H1 (cell line): ENCODE measurements around the gene TMEM120B. TPM values are rescaled to one million over a fixed set of nuclear protein-coding genes. Genes with fewer than 3 reads are reported as not detected.

Experiments used
- CTCF ChIA-PET: fragments of 300-600 bp; sonication (Branson Sonifier 250); formaldehyde crosslinking; loops from one replicate; lab custom pipeline; 2021; ENCODE audit not compliant: partially characterized antibody; lab: Charles Lee
- POLR2A ChIA-PET: fragments of 300-600 bp; sonication (Branson Sonifier 250); formaldehyde crosslinking; loops from one replicate; lab custom pipeline; 2021; ENCODE audit warnings: inconsistent platforms; ENCODE audit not compliant: partially characterized antibody; lab: Charles Lee
- DNase-seq, 2 experiments: peaks; one replicate each; pipeline versions ENCODE4 v3.0.0 to v3.0.0-alpha.2; 2010 to 2022; ENCODE audit warnings: low spot score in 2 of 2, low read depth in 1 of 2, mixed read lengths in 1 of 2
- FAIRE-seq: peaks from 2 replicates; lab custom pipeline; 2011; peaks lifted over from hg19 to GRCh38; lab: Jason Lieb, UNC
- H2AFZ ChIP-seq: 2 replicates; pipeline ENCODE4 v1.8.1; 2012; ENCODE audit warnings: low read length, inconsistent platforms
- H2AK5ac ChIP-seq: 2 replicates; pipeline ENCODE4 v1.6.1; 2013; ENCODE audit warnings: low read depth, low read length
- H2BK120ac ChIP-seq: replicated peaks from 2 replicates; pipeline ENCODE3; 2013; ENCODE audit warnings: low read depth, low read length, inconsistent platforms
- H2BK12ac ChIP-seq: 2 replicates; pipeline ENCODE4 v1.6.1; 2013; ENCODE audit warnings: low read depth, low read length
- H2BK15ac ChIP-seq: 2 replicates; pipeline ENCODE4 v1.6.1; 2013; ENCODE audit warnings: low read length
- H2BK20ac ChIP-seq: 2 replicates; pipeline ENCODE4 v1.6.1; 2013; ENCODE audit warnings: low read length
- H2BK5ac ChIP-seq: 2 replicates; pipeline ENCODE4 v1.6.1; 2013; ENCODE audit warnings: low read depth, low read length
- H3K14ac ChIP-seq: 2 replicates; pipeline ENCODE4 v1.6.1; 2013; ENCODE audit warnings: inconsistent platforms; ENCODE audit not compliant: insufficient read length
- H3K18ac ChIP-seq: 2 replicates; pipeline ENCODE4 v1.6.1; 2013; ENCODE audit warnings: low read length; ENCODE audit errors: extremely low read depth
- H3K23ac ChIP-seq: 2 replicates; pipeline ENCODE4 v1.6.1; 2013; ENCODE audit warnings: inconsistent platforms; ENCODE audit not compliant: insufficient read length
- H3K23me2 ChIP-seq: 2 replicates; pipeline ENCODE4 v1.6.1; 2013; ENCODE audit warnings: low read depth, low read length
- H3K27ac ChIP-seq: 2 replicates; pipeline ENCODE4 v1.6.1; 2011; ENCODE audit warnings: low read depth, low read length, inconsistent platforms
- H3K27me3 ChIP-seq, 4 experiments: replicated peaks in 1 of 4; 1 replicate in 1 of 4; 2 replicates in 3 of 4; pipeline versions ENCODE4 v1.6.1 to v1.8.1; 2011 to 2013; ENCODE audit warnings: low read length in 3 of 4, mild to moderate bottlenecking in 3 of 4, inconsistent platforms in 2 of 4, mixed read lengths in 2 of 4, moderate library complexity in 1 of 4; ENCODE audit not compliant: control insufficient read depth in 3 of 4, insufficient read depth in 3 of 4; ENCODE audit errors: extremely low read depth in 1 of 4
- H3K36me3 ChIP-seq, 4 experiments: 2 replicates each; pipeline versions ENCODE4 v1.6.1 to v1.8.1; 2011 to 2013; ENCODE audit warnings: mild to moderate bottlenecking in 4 of 4, low read length in 3 of 4, moderate library complexity in 2 of 4, control low read depth in 1 of 4, inconsistent platforms in 1 of 4; ENCODE audit not compliant: insufficient read depth in 4 of 4, control insufficient read depth in 2 of 4
- H3K4ac ChIP-seq: replicated peaks from 2 replicates; pipeline ENCODE3; 2013; ENCODE audit warnings: low read length, low read depth, mixed read lengths, inconsistent platforms; ENCODE audit not compliant: insufficient read length
- H3K4me1 ChIP-seq, 4 experiments: replicated peaks in 1 of 4; 1 replicate in 1 of 4; 2 replicates in 3 of 4; pipeline versions ENCODE4 v1.6.1 to v1.8.1; 2011 to 2013; ENCODE audit warnings: low read length in 3 of 4, inconsistent platforms in 2 of 4, mixed read lengths in 1 of 4; ENCODE audit not compliant: insufficient read depth in 4 of 4, control insufficient read depth in 3 of 4
- H3K4me2 ChIP-seq, 2 experiments: 2 replicates each; pipeline versions ENCODE4 v1.6.1 to v1.8.1; 2011 to 2013; ENCODE audit warnings: low read depth in 2 of 2, low read length in 2 of 2, control low read depth in 1 of 2, inconsistent platforms in 1 of 2, mild to moderate bottlenecking in 1 of 2; ENCODE audit not compliant: insufficient read depth in 1 of 2
- H3K4me3 ChIP-seq, 4 experiments: fragments of 200-600, 300-600 bp in 1 of 4; sonication (generic), shearing (Covaris generic), sonication (Bioruptor Twin) in 1 of 4; 2 replicates each; pipeline versions ENCODE4 v1.5.1 to v1.8.1; 2011 to 2016; ENCODE audit warnings: low read length in 4 of 4, low read depth in 3 of 4, control low read depth in 2 of 4, inconsistent platforms in 2 of 4, mild to moderate bottlenecking in 2 of 4, mixed read lengths in 1 of 4, moderate library complexity in 1 of 4; ENCODE audit not compliant: insufficient read depth in 2 of 4; ENCODE audit errors: extremely low read depth in 1 of 4
- H3K56ac ChIP-seq: replicated peaks from 2 replicates; pipeline ENCODE3; 2013; ENCODE audit warnings: low read depth, mild to moderate bottlenecking, mixed read lengths, low read length, inconsistent platforms; ENCODE audit not compliant: insufficient read length
- H3K79me1 ChIP-seq: 2 replicates; pipeline ENCODE4 v1.6.1; 2013; ENCODE audit warnings: low read depth, low read length, control low read depth
- H3K79me2 ChIP-seq, 2 experiments: 2 replicates each; pipeline versions ENCODE4 v1.6.1 to v1.8.1; 2012 to 2013; ENCODE audit warnings: low read length in 2 of 2, mild to moderate bottlenecking in 2 of 2, inconsistent platforms in 1 of 2; ENCODE audit not compliant: insufficient read depth in 2 of 2, control insufficient read depth in 1 of 2
- H3K9ac ChIP-seq, 4 experiments: replicated peaks in 1 of 4; 1 replicate in 1 of 4; 2 replicates in 3 of 4; pipeline versions ENCODE4 v1.6.1 to v1.8.1; 2011 to 2013; ENCODE audit warnings: low read depth in 3 of 4, low read length in 3 of 4, control low read depth in 2 of 4, mild to moderate bottlenecking in 2 of 4, moderate library complexity in 2 of 4, inconsistent platforms in 1 of 4; ENCODE audit errors: extremely low read depth in 1 of 4
- H3K9me3 ChIP-seq, 2 experiments: 2 replicates each; pipeline versions ENCODE4 v1.6.1 to v1.8.1; 2012 to 2013; ENCODE audit warnings: mild to moderate bottlenecking in 2 of 2, moderate library complexity in 2 of 2, control low read depth in 1 of 2, inconsistent platforms in 1 of 2, low read depth in 1 of 2, low read length in 1 of 2, mixed read lengths in 1 of 2; ENCODE audit not compliant: insufficient read depth in 2 of 2
- H4K20me1 ChIP-seq, 2 experiments: replicated peaks in 1 of 2; 2 replicates each; pipeline versions ENCODE3 to v1.8.1; 2011 to 2013; ENCODE audit warnings: inconsistent platforms in 2 of 2, low read length in 2 of 2, mild to moderate bottlenecking in 1 of 2; ENCODE audit not compliant: insufficient read depth in 2 of 2, control insufficient read depth in 1 of 2
- H4K5ac ChIP-seq: 2 replicates; pipeline ENCODE4 v1.6.1; 2013; ENCODE audit warnings: low read length, low read depth, mixed read lengths, inconsistent platforms; ENCODE audit not compliant: insufficient read length
- H4K8ac ChIP-seq: 2 replicates; pipeline ENCODE4 v1.8.0; 2013; ENCODE audit warnings: mild to moderate bottlenecking, moderate library complexity, low read length, inconsistent platforms; ENCODE audit not compliant: insufficient read depth; ENCODE audit errors: extremely low read depth
- H4K91ac ChIP-seq: replicated peaks from 2 replicates; pipeline ENCODE3; 2013; ENCODE audit warnings: low read length, mixed read lengths, inconsistent platforms; ENCODE audit not compliant: insufficient read length
- EGR1 ChIP-seq: IDR thresholded peaks from 2 replicates; pipeline ENCODE4 v1.6.1; 2011; ENCODE audit warnings: low read depth, low read length, borderline replicate concordance
- FOSL1 ChIP-seq: IDR thresholded peaks from 2 replicates; pipeline ENCODE4 v1.6.1; 2011; ENCODE audit warnings: mild to moderate bottlenecking, low read depth, low read length, moderate library complexity; ENCODE audit not compliant: insufficient read depth
- HDAC6 ChIP-seq: IDR thresholded peaks from one replicate; pipeline ENCODE4 v1.7.1; 2012; ENCODE audit warnings: low read depth, mild to moderate bottlenecking, inconsistent platforms, low read length, moderate library complexity
- JUN ChIP-seq: IDR thresholded peaks from 2 replicates; pipeline ENCODE4 v1.6.1; 2011; ENCODE audit warnings: low read depth, mild to moderate bottlenecking, improper control_type of control experiment, low read length
- MAX ChIP-seq: IDR thresholded peaks from 2 replicates; pipeline ENCODE4 v1.6.1; 2012; ENCODE audit warnings: inconsistent platforms
- RAD21 ChIP-seq, 2 experiments: IDR thresholded peaks in 1 of 2; conservative IDR thresholded peaks in 1 of 2; 2 replicates each; pipeline ENCODE4 v1.6.1; 2011; ENCODE audit warnings: low read depth in 2 of 2, low read length in 2 of 2, improper control_type of control experiment in 1 of 2, inconsistent platforms in 1 of 2, mild to moderate bottlenecking in 1 of 2, moderate library complexity in 1 of 2
- SAP30 ChIP-seq: fragments of 300-600 bp; sonication (generic); IDR thresholded peaks from 2 replicates; pipeline ENCODE4 v1.7.1; 2012; ENCODE audit warnings: low read length, moderate library complexity, mild to moderate bottlenecking, inconsistent platforms; ENCODE audit not compliant: insufficient read depth, insufficient replicate concordance
- SIRT6 ChIP-seq: IDR thresholded peaks from one replicate; pipeline ENCODE4 v1.7.1; 2012; ENCODE audit warnings: low read length, inconsistent platforms
- SP2 ChIP-seq: IDR thresholded peaks from 2 replicates; pipeline ENCODE4 v1.6.1; 2012; ENCODE audit warnings: mild to moderate bottlenecking, low read length, inconsistent platforms
- YY1 ChIP-seq: IDR thresholded peaks from 2 replicates; pipeline ENCODE4 v1.6.1; 2011; ENCODE audit warnings: low read depth, mild to moderate bottlenecking, low read length
- ZNF274 ChIP-seq: IDR thresholded peaks from 2 replicates; pipeline ENCODE4 v1.7.0; 2012; ENCODE audit warnings: low read length, borderline replicate concordance; ENCODE audit errors: extremely low read depth
- WGBS, 2 experiments: shearing (Covaris generic) in 1 of 2; methylation state at CpG; one replicate each; pipeline versions ENCODE4 v1.1.6 to v1.1.7; 2013 to 2015; ENCODE audit warnings: low lambda C conversion rate in 2 of 2, mixed read lengths in 2 of 2, inconsistent platforms in 1 of 2, low coverage in 1 of 2, missing lambda C conversion rate in 1 of 2; ENCODE audit not compliant: insufficient replicate concordance in 2 of 2, insufficient coverage in 1 of 2, insufficient read length in 1 of 2; ENCODE audit errors: extremely low coverage in 1 of 2, missing lambda C conversion rate in 1 of 2; 5-methylcytosine and 5-hydroxymethylcytosine counted together
- polyA plus RNA-seq, 7 experiments: library from polyadenylated mRNA; depleted of rRNA in 3 of 7; stranded (reverse) in 5 of 7; unstranded in 2 of 7; fragments of >200 nt in 5 of 7; fragments of 200-250 nt in 2 of 7; gene quantifications; 1 replicate in 5 of 7; 2 replicates in 1 of 7; 4 replicates in 1 of 7; pipeline versions ENCODE4 v1.2.1 to v1.2.3, GENCODE V29; 2011 to 2013; ENCODE audit warnings: missing spikeins in 2 of 7, mixed read lengths in 2 of 7
- total RNA-seq: library from RNA; stranded (reverse); fragmentation: NEBNext Ultra II Directional; extraction: Animal tissue kit (Norgen Biotek cat#: 25700); gene quantifications from 2 replicates; pipeline ENCODE4 v1.2.1, GENCODE V29; 2021

TMEM120B gene
- total and polyA plus RNA-seq, 2 of the 8 experiments (the other 6 are each of a cell fraction or from before 2014, with no cell fraction given) = 22.0 to 29.1 TPM

DNA sequence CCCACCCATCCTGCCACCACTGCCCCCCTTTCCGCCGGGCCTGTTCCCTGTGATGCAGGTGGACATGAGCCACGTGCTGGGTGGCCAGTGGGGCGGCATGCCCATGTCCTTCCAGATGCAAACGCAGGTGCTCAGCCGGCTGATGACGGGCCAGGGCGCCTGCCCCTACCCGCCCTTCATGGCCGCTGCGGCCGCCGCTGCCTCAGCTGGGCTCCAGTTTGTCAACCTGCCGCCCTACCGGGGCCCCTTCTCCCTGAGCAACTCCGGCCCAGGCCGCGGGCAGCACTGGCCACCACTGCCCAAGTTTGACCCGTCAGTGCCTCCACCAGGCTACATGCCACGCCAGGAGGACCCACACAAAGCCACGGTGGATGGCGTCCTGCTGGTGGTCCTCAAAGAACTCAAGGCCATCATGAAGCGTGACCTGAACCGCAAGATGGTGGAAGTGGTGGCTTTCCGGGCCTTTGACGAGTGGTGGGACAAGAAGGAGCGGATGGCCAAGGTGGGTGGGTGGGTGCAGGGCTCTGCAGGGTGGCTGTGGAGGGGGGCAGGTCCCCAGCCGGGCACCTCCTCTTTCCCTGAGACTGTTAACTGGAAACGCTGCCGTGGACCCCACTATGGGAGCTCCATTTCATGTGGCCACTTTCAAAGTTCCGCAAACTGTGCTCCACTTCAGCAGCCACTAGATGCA is 102.0 kb downstream of the TMEM120B start:
- POLR2A ChIA-PET = interaction anchor here (1.8 to 2.4 kb wide), 6 partner anchors 8 to 20 kb away, joined by 6 to 12 read pairs (median 8); no protein-coding TSS in a partner anchor
- H3K14ac ChIP-seq = no peak overlapping the region
- peaks cover 4 to 23% (median 14%) of the 10 kb centered on the region in 4 experiments for H3K4me1 ChIP-seq
- no peak overlapping the region; the same call in 1 of the 2 replicates for H3K27ac ChIP-seq
- no peak overlapping the region for H3K56ac ChIP-seq
- FAIRE-seq (no peak), DNase-seq (no peak)
- CTCF ChIA-PET = interaction anchor here (0.6 to 14.5 kb wide), 5 partner anchors 12 to 336 kb away, joined by 3 to 163 read pairs (median 5); partner anchors contain the start of gene RHOF
- no peaks in the 10 kb centered on the region for H3K27me3 ChIP-seq
- H2BK20ac ChIP-seq = no peak overlapping the region
- H3K23me2 ChIP-seq = peaks cover 9% of the 10 kb centered on the region
- peaks cover 0 to 12% of the 10 kb centered on the region in 2 experiments for H4K20me1 ChIP-seq
- H3K4me3 ChIP-seq = no peak overlapping the region
- H3K23ac ChIP-seq = no peak overlapping the region
- H2BK15ac ChIP-seq = peak overlapping the region; percentile 88; the same call in 1 of the 2 replicates
- no peak overlapping the region for H2AK5ac ChIP-seq
- H4K5ac ChIP-seq = no peak overlapping the region
- WGBS, 2 experiments = 91% methylated on average over 25 of the region's 31 CpGs; no CpG with 5 or more reads in 1 of the 2 experiments
- peaks cover 10% of the 10 kb centered on the region for H3K79me1 ChIP-seq
- peaks cover 0 to 28% of the 10 kb centered on the region in 2 experiments; a peak in 2 of 4 replicates for H3K79me2 ChIP-seq
- H4K8ac ChIP-seq = no peak overlapping the region; the same call in 1 of the 2 replicates
- no peak overlapping the region for H2AFZ ChIP-seq
- H3K4me2 ChIP-seq = no peak overlapping the region
- no peaks in the 10 kb centered on the region for H3K9me3 ChIP-seq
- TF ChIP-seq SP2 (no peak), FOSL1 (no peak), YY1 (no peak), EGR1 (no peak), JUN (no peak), HDAC6 (no peak), RAD21 (IDR thresholded peaks at IDR 0.05 in 1 of 2, conservative IDR thresholded peaks at IDR 0.05 in 1 of 2; ENCODE audit: low read depth in 2 of 2, low read length in 2 of 2) (no peak), SAP30 (no peak), ZNF274 (no peak), MAX (no peak), SIRT6 (no peak)
- no peak overlapping the region for H2BK5ac ChIP-seq
- peaks cover 4 to 46% (median 25%) of the 10 kb centered on the region in 4 experiments for H3K36me3 ChIP-seq
- no peak overlapping the region for H3K18ac ChIP-seq
- H3K4ac ChIP-seq = no peak overlapping the region
- H2BK12ac ChIP-seq = no peak overlapping the region
- H3K9ac ChIP-seq = no peak overlapping the region
- no peak overlapping the region for H4K91ac ChIP-seq
- no peak overlapping the region for H2BK120ac ChIP-seq
